B cell (primary cell): ENCODE results near the gene LSM14B. TPM values are rescaled to one million over a fixed set of nuclear protein-coding genes. Genes with fewer than 3 reads are reported as not detected.

Source experiments
- ATAC-seq: fragments of 200-7000 bp; cut with Tn5 transposase; one replicate; pipeline ENCODE4 v1.10.0; 2021; ENCODE audit warnings: low read depth, mild to moderate bottlenecking, moderate number of reproducible peaks, moderate library complexity
- CTCF ChIA-PET: fragments of 350-600 bp; sonication (Branson Sonifier 250); formaldehyde crosslinking; loops from one replicate; lab custom pipeline; 2021; ENCODE audit warnings: antibody characterized with exemption, inconsistent platforms; lab: Charles Lee
- POLR2A ChIA-PET: fragments of 350-600 bp; sonication (Branson Sonifier 250); formaldehyde crosslinking; loops from one replicate; lab custom pipeline; 2021; ENCODE audit warnings: antibody characterized with exemption; lab: Charles Lee
- DNase-seq: peaks from one replicate; pipeline ENCODE4 v3.0.0; 2013
- H2AFZ ChIP-seq: 2 replicates; pipeline ENCODE4 v1.6.1; 2012; ENCODE audit warnings: mild to moderate bottlenecking, low read depth, low read length; ENCODE audit not compliant: insufficient read depth, poor library complexity, severe bottlenecking
- H3K27ac ChIP-seq, 2 donors: 1 replicate in 1 of 2; 2 replicates in 1 of 2; pipeline ENCODE4 v1.5.1; 2012 to 2013; ENCODE audit warnings: low read length in 2 of 2, mild to moderate bottlenecking in 2 of 2, moderate library complexity in 1 of 2
- H3K27me3 ChIP-seq, 4 experiments: fragments of 200-600 bp in 1 of 4; sonication (generic) in 1 of 4; replicated peaks in 1 of 4; 1 replicate in 2 of 4; 2 replicates in 2 of 4; pipeline versions ENCODE4 v1.6.1 to v1.7.0; 2013 to 2016; ENCODE audit warnings: low read length in 3 of 4, mild to moderate bottlenecking in 2 of 4, mixed read lengths in 1 of 4, moderate library complexity in 1 of 4; ENCODE audit not compliant: insufficient read depth in 4 of 4, control insufficient read depth in 3 of 4; ENCODE audit errors: control extremely low read depth in 1 of 4
- H3K36me3 ChIP-seq, 2 experiments: replicated peaks in 1 of 2; 1 replicate in 1 of 2; 2 replicates in 1 of 2; pipeline versions ENCODE4 v1.6.1 to v1.7.1; 2013; ENCODE audit warnings: low read length in 1 of 2; ENCODE audit not compliant: insufficient read depth in 2 of 2, control insufficient read depth in 1 of 2; ENCODE audit errors: control extremely low read depth in 1 of 2, extremely low read depth in 1 of 2
- H3K4me1 ChIP-seq, 2 donors: fragments of 200-600 bp in 1 of 2; sonication (generic) in 1 of 2; 1 replicate in 1 of 2; 2 replicates in 1 of 2; pipeline versions ENCODE4 v1.5.1 to v1.6.1; 2013 to 2017; ENCODE audit warnings: low read length in 2 of 2; ENCODE audit not compliant: control insufficient read depth in 2 of 2, insufficient read depth in 2 of 2
- H3K4me2 ChIP-seq: replicated peaks from 2 replicates; pipeline ENCODE3; 2012; ENCODE audit warnings: mild to moderate bottlenecking, low read depth, low read length; ENCODE audit not compliant: poor library complexity, severe bottlenecking
- H3K4me3 ChIP-seq, 5 experiments: fragments of 200-600 bp in 1 of 5; sonication (generic) in 1 of 5; 1 replicate in 3 of 5; 2 replicates in 2 of 5; pipeline versions ENCODE4 v1.5.1 to v1.7.0; 2011 to 2016; ENCODE audit warnings: low read length in 4 of 5, mild to moderate bottlenecking in 4 of 5, low read depth in 2 of 5, control low read depth in 1 of 5, moderate library complexity in 1 of 5; ENCODE audit not compliant: insufficient read depth in 1 of 5; ENCODE audit errors: control extremely low read depth in 1 of 5, extremely low read depth in 1 of 5
- H3K79me2 ChIP-seq: fragments of 200-600 bp; sonication (generic); one replicate; pipeline ENCODE4 v1.6.0; 2016; ENCODE audit warnings: low read length; ENCODE audit not compliant: control insufficient read depth, insufficient read depth
- H3K9ac ChIP-seq: fragments of 200-600 bp; sonication (generic); 2 replicates; pipeline ENCODE4 v1.6.1; 2017; ENCODE audit warnings: mild to moderate bottlenecking, low read length, moderate library complexity
- H3K9me3 ChIP-seq, 3 donors: one replicate each; pipeline versions ENCODE4 v1.6.1 to v1.7.1; 2013; ENCODE audit warnings: low read length in 2 of 3; ENCODE audit not compliant: control insufficient read depth in 2 of 3, insufficient read depth in 1 of 3; ENCODE audit errors: control extremely low read depth in 1 of 3
- H4K20me1 ChIP-seq: 2 replicates; pipeline ENCODE4 v1.6.0; 2012; ENCODE audit warnings: mild to moderate bottlenecking, low read length; ENCODE audit not compliant: insufficient read depth, control insufficient read depth, poor library complexity, severe bottlenecking
- H3K27ac Mint-ChIP-seq: one replicate; pipeline ENCODE4 v1.8.0; 2021; ENCODE audit warnings: mixed read lengths
- H3K27me3 Mint-ChIP-seq: one replicate; pipeline ENCODE4 v1.8.0; 2021; ENCODE audit warnings: mixed read lengths
- H3K4me1 Mint-ChIP-seq: one replicate; pipeline ENCODE4 v1.8.0; 2021; ENCODE audit warnings: mixed read lengths
- H3K4me3 Mint-ChIP-seq: one replicate; pipeline ENCODE4 v1.8.0; 2021; ENCODE audit warnings: mixed read lengths
- H3K9me3 Mint-ChIP-seq: one replicate; pipeline ENCODE4 v1.8.0; 2022; ENCODE audit warnings: mixed read lengths; ENCODE audit not compliant: insufficient read depth
- EZH2 ChIP-seq: IDR thresholded peaks from 2 replicates; pipeline ENCODE4 v1.6.1; 2012; ENCODE audit warnings: borderline replicate concordance, low read depth, mild to moderate bottlenecking, moderate library complexity, low read length; ENCODE audit not compliant: insufficient read depth, poor library complexity, severe bottlenecking
- WGBS: methylation state at CpG from one replicate; pipeline ENCODE4 v1.1.5; 2013; ENCODE audit warnings: missing lambda C conversion rate; ENCODE audit not compliant: insufficient coverage; 5-methylcytosine and 5-hydroxymethylcytosine counted together
- intact Hi-C: fragments of 100-400 bp; cut with micrococcal nuclease; formaldehyde crosslinking; loops from one replicate; pipeline ENCODE4 v1.10.0; 2022
- polyA plus RNA-seq: library from polyadenylated mRNA; depleted of rRNA; stranded (reverse); fragments of >200 nt; gene quantifications from 2 replicates; pipeline ENCODE4 v1.2.3, GENCODE V29; 2012
- total RNA-seq, 2 donors: library from RNA; stranded (reverse); fragments of 120-200 nt in 1 of 2; gene quantifications; 1 replicate in 1 of 2; 2 replicates in 1 of 2; pipeline versions ENCODE4 v1.2.3 to v1.2.4, GENCODE V29; 2013 to 2022
- TF ChIP-seq, protein P1 (sequence below): fragments of 200-600 bp; IDR thresholded peaks from one replicate; pipeline ENCODE4 v1.8.0; 2022; ENCODE audit warnings: antibody characterized with exemption, mild to moderate bottlenecking

LSM14B gene
- total and polyA plus RNA-seq, 2 donors (not counting 1 experiment from before 2014, with no cell fraction given) = 26.8 to 52.8 TPM

DNA sequence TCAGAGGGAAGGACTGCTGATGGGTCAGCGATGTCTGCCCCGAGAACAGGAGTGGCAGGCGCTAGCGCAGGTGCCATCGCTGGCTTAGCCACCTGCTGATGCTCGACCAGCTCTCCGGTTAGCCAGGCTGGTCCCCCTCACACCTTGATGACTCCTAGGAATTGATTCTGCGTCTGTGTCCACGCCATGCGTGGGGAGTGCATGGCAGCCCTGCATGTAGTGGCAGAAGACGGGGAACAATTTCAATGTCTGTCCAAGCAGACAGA is 28.0 kb downstream of the LSM14B start:
- WGBS = 97% methylated on average over 11 of the region's 11 CpGs
- H3K4me1 ChIP-seq = no peaks in the 10 kb centered on the region
- H3K27ac ChIP-seq = no peak overlapping the region
- peaks cover 62% of the 10 kb centered on the region for H4K20me1 ChIP-seq
- ChIA-PET CTCF (no interaction called here), POLR2A (no interaction called here)
- H3K9ac ChIP-seq = no peak overlapping the region
- H3K79me2 ChIP-seq = peaks cover 98% of the 10 kb centered on the region
- H3K4me2 ChIP-seq = no peak overlapping the region
- DNase-seq (no peak), ATAC-seq (no peak)
- H3K4me1 Mint-ChIP-seq = peaks cover 8% of the 10 kb centered on the region
- H3K27me3 ChIP-seq = no peaks in the 10 kb centered on the region
- peaks cover 0 to 19% (median 0%) of the 10 kb centered on the region in 3 donors for H3K9me3 ChIP-seq
- no peak for TF ChIP-seq EZH2
- TF ChIP-seq, protein P1, sequence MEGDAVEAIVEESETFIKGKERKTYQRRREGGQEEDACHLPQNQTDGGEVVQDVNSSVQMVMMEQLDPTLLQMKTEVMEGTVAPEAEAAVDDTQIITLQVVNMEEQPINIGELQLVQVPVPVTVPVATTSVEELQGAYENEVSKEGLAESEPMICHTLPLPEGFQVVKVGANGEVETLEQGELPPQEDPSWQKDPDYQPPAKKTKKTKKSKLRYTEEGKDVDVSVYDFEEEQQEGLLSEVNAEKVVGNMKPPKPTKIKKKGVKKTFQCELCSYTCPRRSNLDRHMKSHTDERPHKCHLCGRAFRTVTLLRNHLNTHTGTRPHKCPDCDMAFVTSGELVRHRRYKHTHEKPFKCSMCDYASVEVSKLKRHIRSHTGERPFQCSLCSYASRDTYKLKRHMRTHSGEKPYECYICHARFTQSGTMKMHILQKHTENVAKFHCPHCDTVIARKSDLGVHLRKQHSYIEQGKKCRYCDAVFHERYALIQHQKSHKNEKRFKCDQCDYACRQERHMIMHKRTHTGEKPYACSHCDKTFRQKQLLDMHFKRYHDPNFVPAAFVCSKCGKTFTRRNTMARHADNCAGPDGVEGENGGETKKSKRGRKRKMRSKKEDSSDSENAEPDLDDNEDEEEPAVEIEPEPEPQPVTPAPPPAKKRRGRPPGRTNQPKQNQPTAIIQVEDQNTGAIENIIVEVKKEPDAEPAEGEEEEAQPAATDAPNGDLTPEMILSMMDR = no peak
- H3K27me3 Mint-ChIP-seq = no peaks in the 10 kb centered on the region
- H3K27ac Mint-ChIP-seq = no peak overlapping the region
- no peak overlapping the region for H3K4me3 Mint-ChIP-seq
- peaks cover 0 to 7% of the 10 kb centered on the region in 2 experiments for H3K36me3 ChIP-seq
- H2AFZ ChIP-seq = no peak overlapping the region
- H3K9me3 Mint-ChIP-seq = peaks cover 6% of the 10 kb centered on the region
- intact Hi-C loops = no loop called here
- no peak overlapping the region for H3K4me3 ChIP-seq

DNA sequence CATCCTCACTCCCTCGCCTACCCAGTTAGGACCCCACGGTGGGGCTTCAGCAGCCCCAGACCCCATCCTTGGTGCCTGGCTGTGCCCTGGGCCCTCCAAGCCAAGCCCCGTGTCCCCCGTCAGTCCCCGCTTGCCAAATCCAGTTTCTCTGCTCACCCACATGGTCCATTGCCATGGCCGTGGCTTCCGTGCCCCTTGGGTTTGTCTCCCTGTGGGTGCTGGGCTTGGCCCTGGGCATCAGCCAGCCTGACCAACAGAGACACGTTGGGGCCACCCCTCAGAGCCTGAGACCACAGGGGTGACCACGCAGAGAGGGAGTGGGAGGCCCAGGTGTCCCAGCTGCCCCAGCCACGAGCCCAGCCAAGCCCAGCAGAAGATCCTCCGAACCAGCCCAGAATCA is 28.9 kb downstream of the LSM14B start:
- H3K9ac ChIP-seq = no peak overlapping the region
- POLR2A ChIA-PET = no interaction called here
- no peak for TF ChIP-seq EZH2
- TF ChIP-seq, protein P1 = no peak

More for the DNA sequence above, 28.9 kb downstream of the LSM14B start:
- H3K9me3 ChIP-seq = peaks cover 0 to 19% (median 0%) of the 10 kb centered on the region in 3 donors
- H3K27ac ChIP-seq = no peak overlapping the region
- H3K9me3 Mint-ChIP-seq = peaks cover 6% of the 10 kb centered on the region
- H3K4me3 Mint-ChIP-seq = no peak overlapping the region
- no peak overlapping the region for H3K27ac Mint-ChIP-seq
- H3K27me3 ChIP-seq = no peaks in the 10 kb centered on the region
- intact Hi-C loops = no loop called here
- no peak for DNase-seq
- H4K20me1 ChIP-seq = peaks cover 56% of the 10 kb centered on the region
- peaks cover 0 to 7% of the 10 kb centered on the region in 2 experiments for H3K36me3 ChIP-seq
- peaks cover 92% of the 10 kb centered on the region for H3K79me2 ChIP-seq
- 94% methylated on average over 11 of the region's 11 CpGs for WGBS
- H3K27me3 Mint-ChIP-seq = no peaks in the 10 kb centered on the region
- CTCF ChIA-PET = no interaction called here
- H3K4me2 ChIP-seq = no peak overlapping the region
- ATAC-seq = no peak
- no peaks in the 10 kb centered on the region for H3K4me1 ChIP-seq
- H3K4me3 ChIP-seq = no peak overlapping the region
- no peak overlapping the region for H2AFZ ChIP-seq
- peaks cover 8% of the 10 kb centered on the region for H3K4me1 Mint-ChIP-seq
